ENCODE measurements around the gene PRDM16. TPM values are rescaled to one million over a fixed set of nuclear protein-coding genes. Genes with fewer than 3 reads are reported as not detected.

PRDM16 gene
- total and polyA plus RNA-seq, 2 donors (not counting 1 experiment from before 2014, with no cell fraction given): 0.03 to 0.12 TPM

GRCh38 chr1:3033790-3034090 lies 35.3 kb upstream of the PRDM16 start:
- no peak overlapping the region for H2AFZ ChIP-seq (ENCODE audit: insufficient read depth, low read depth, low read length, poor library complexity, severe bottlenecking)
- H3K27me3 ChIP-seq (replicated peaks in 1 of 4; ENCODE audit: control extremely low read depth in 1 of 4, control insufficient read depth in 3 of 4, insufficient read depth in 4 of 4, low read length in 3 of 4): peaks cover 0 to 5% (median 0%) of the 10 kb centered on the region in 4 experiments
- 92% methylated on average over 4 of the region's 4 CpGs for WGBS (ENCODE audit: insufficient coverage)
- H3K4me3 ChIP-seq (ENCODE audit: control extremely low read depth in 1 of 5, extremely low read depth in 1 of 5, insufficient read depth in 1 of 5, low read depth in 2 of 5, low read length in 4 of 5): no peak overlapping the region
- CTCF ChIA-PET: no interaction called here
- no peak overlapping the region for H3K27ac ChIP-seq (ENCODE audit: low read length in 2 of 2)
- H3K36me3 ChIP-seq (replicated peaks in 1 of 2; ENCODE audit: control extremely low read depth in 1 of 2, control insufficient read depth in 1 of 2, extremely low read depth in 1 of 2, insufficient read depth in 2 of 2, low read length in 1 of 2): no peaks in the 10 kb centered on the region
- H3K79me2 ChIP-seq (ENCODE audit: control insufficient read depth, insufficient read depth, low read length): no peaks in the 10 kb centered on the region
- H3K4me2 ChIP-seq (replicated peaks; ENCODE audit: low read depth, low read length, poor library complexity, severe bottlenecking): no peak overlapping the region
- Mint-ChIP-seq H3K4me1 (no peaks in the 10 kb centered on the region), H3K4me3 (no peak overlapping the region), H3K27me3 (peaks cover 3% of the 10 kb centered on the region), H3K9me3 (ENCODE audit: insufficient read depth) (no peaks in the 10 kb centered on the region), H3K27ac (no peak overlapping the region)
- TF ChIP-seq EZH2 (IDR thresholded peaks at IDR 0.05; ENCODE audit: borderline replicate concordance, insufficient read depth, low read depth, low read length, poor library complexity, severe bottlenecking) (no peak), CTCF (IDR thresholded peaks at IDR 0.05) (no peak)
- intact Hi-C loops (cut with micrococcal nuclease): no loop called here
- H3K9ac ChIP-seq (ENCODE audit: low read length): no peak overlapping the region
- H3K9me3 ChIP-seq (ENCODE audit: control extremely low read depth in 1 of 3, control insufficient read depth in 2 of 3, insufficient read depth in 1 of 3, low read length in 2 of 3): no peaks in the 10 kb centered on the region
- H4K20me1 ChIP-seq (ENCODE audit: control insufficient read depth, insufficient read depth, low read length, poor library complexity, severe bottlenecking): no peaks in the 10 kb centered on the region
- ATAC-seq (ENCODE audit: low read depth) (no peak), DNase-seq (no peak)
- H3K4me1 ChIP-seq (ENCODE audit: control insufficient read depth in 2 of 2, insufficient read depth in 2 of 2, low read length in 2 of 2): no peaks in the 10 kb centered on the region
- POLR2A ChIA-PET: no interaction called here

GRCh38 chr1:3034162-3034561 lies 34.8 kb upstream of the PRDM16 start:
- peaks cover 0 to 5% (median 0%) of the 10 kb centered on the region in 4 experiments for H3K27me3 ChIP-seq (replicated peaks in 1 of 4; ENCODE audit: control extremely low read depth in 1 of 4, control insufficient read depth in 3 of 4, insufficient read depth in 4 of 4, low read length in 3 of 4)

More at GRCh38 chr1:3034162-3034561, 34.8 kb upstream of the PRDM16 start:
- no peak overlapping the region for H2AFZ ChIP-seq (ENCODE audit: insufficient read depth, low read depth, low read length, poor library complexity, severe bottlenecking)
- H3K27ac Mint-ChIP-seq: no peak overlapping the region
- no peak overlapping the region for H3K27ac ChIP-seq (ENCODE audit: low read length in 2 of 2)
- no peaks in the 10 kb centered on the region for H3K9me3 ChIP-seq (ENCODE audit: control extremely low read depth in 1 of 3, control insufficient read depth in 2 of 3, insufficient read depth in 1 of 3, low read length in 2 of 3)
- WGBS (ENCODE audit: insufficient coverage): 88% methylated on average over 4 of the region's 7 CpGs
- H3K4me3 ChIP-seq (ENCODE audit: control extremely low read depth in 1 of 5, extremely low read depth in 1 of 5, insufficient read depth in 1 of 5, low read depth in 2 of 5, low read length in 4 of 5): no peak overlapping the region
- H3K9me3 Mint-ChIP-seq (ENCODE audit: insufficient read depth): no peaks in the 10 kb centered on the region
- CTCF ChIA-PET: no interaction called here
- no peaks in the 10 kb centered on the region for H3K4me1 ChIP-seq (ENCODE audit: control insufficient read depth in 2 of 2, insufficient read depth in 2 of 2, low read length in 2 of 2)
- intact Hi-C loops (cut with micrococcal nuclease): no loop called here
- TF ChIP-seq EZH2 (IDR thresholded peaks at IDR 0.05; ENCODE audit: borderline replicate concordance, insufficient read depth, low read depth, low read length, poor library complexity, severe bottlenecking) (no peak), CTCF (IDR thresholded peaks at IDR 0.05) (no peak)
- ATAC-seq (ENCODE audit: low read depth): no peak
- H3K4me2 ChIP-seq (replicated peaks; ENCODE audit: low read depth, low read length, poor library complexity, severe bottlenecking): no peak overlapping the region
- peaks cover 3% of the 10 kb centered on the region for H3K27me3 Mint-ChIP-seq
- H3K9ac ChIP-seq (ENCODE audit: low read length): no peak overlapping the region
- no peak for DNase-seq
- H4K20me1 ChIP-seq (ENCODE audit: control insufficient read depth, insufficient read depth, low read length, poor library complexity, severe bottlenecking): no peaks in the 10 kb centered on the region
- H3K4me1 Mint-ChIP-seq: no peaks in the 10 kb centered on the region
- H3K79me2 ChIP-seq (ENCODE audit: control insufficient read depth, insufficient read depth, low read length): no peaks in the 10 kb centered on the region
- no peak overlapping the region for H3K4me3 Mint-ChIP-seq
- no peaks in the 10 kb centered on the region for H3K36me3 ChIP-seq (replicated peaks in 1 of 2; ENCODE audit: control extremely low read depth in 1 of 2, control insufficient read depth in 1 of 2, extremely low read depth in 1 of 2, insufficient read depth in 2 of 2, low read length in 1 of 2)
- POLR2A ChIA-PET: no interaction called here
